Lower leg skin (tissue), 4 donors: ENCODE data around the gene CALCR. TPM values are rescaled to one million over a fixed set of nuclear protein-coding genes. Genes with fewer than 3 reads are reported as not detected.

Source experiments
- DNase-seq, 2 donors: peaks; one replicate each; pipeline ENCODE4 v3.0.0-alpha.2; 2019; ENCODE audit warnings: low spot score in 2 of 2
- H3K4me3 ChIP-seq: fragments of 200-600 bp; sonication (generic); 2 replicates; pipeline ENCODE4 v1.5.1; 2017; ENCODE audit warnings: mild to moderate bottlenecking, low read depth; ENCODE audit not compliant: poor library complexity, severe bottlenecking
- POLR2A ChIP-seq, 2 donors: fragments of 450-650 bp; IDR thresholded peaks; one replicate each; pipeline ENCODE4 v1.6.1; 2016 to 2017; ENCODE audit warnings: antibody characterized with exemption in 2 of 2, mild to moderate bottlenecking in 1 of 2, moderate library complexity in 1 of 2
- WGBS, 2 donors: methylation state at CpG; one replicate each; pipeline ENCODE4 v1.1.5; 2018; 5-methylcytosine and 5-hydroxymethylcytosine counted together
- intact Hi-C: fragments of 100-400 bp; cut with DNase I; formaldehyde crosslinking; loops from one replicate; pipeline ENCODE4 v1.15.0; 2023; ENCODE audit warnings: low total_unique reads
- total RNA-seq, 4 donors: library from RNA; depleted of rRNA; stranded (reverse); fragments of >200 nt; gene quantifications; one replicate each; pipeline ENCODE4 v1.1.0, GENCODE V29; 2016
- TF ChIP-seq, protein P1 (sequence below), 3 donors: fragments of 450-650 bp; IDR thresholded peaks; one replicate each; pipeline ENCODE4 v1.5.1; 2016; ENCODE audit warnings: antibody characterized with exemption in 3 of 3, mild to moderate bottlenecking in 3 of 3, moderate library complexity in 2 of 3

CALCR gene
- total RNA-seq, 4 donors from 2014 or later = 0.10 TPM; not detected in 3

GRCh38 chr7:93562936-93563335 is 11.6 kb downstream of the CALCR start:
- H3K4me3 ChIP-seq = no peak overlapping the region
- WGBS, 2 donors = 58 to 62% methylated on average over 2 of the region's 2 CpGs
- no peak for DNase-seq
- TF ChIP-seq POLR2A (IDR thresholded peaks at IDR 0.05) = no peak
- TF ChIP-seq, protein P1, sequence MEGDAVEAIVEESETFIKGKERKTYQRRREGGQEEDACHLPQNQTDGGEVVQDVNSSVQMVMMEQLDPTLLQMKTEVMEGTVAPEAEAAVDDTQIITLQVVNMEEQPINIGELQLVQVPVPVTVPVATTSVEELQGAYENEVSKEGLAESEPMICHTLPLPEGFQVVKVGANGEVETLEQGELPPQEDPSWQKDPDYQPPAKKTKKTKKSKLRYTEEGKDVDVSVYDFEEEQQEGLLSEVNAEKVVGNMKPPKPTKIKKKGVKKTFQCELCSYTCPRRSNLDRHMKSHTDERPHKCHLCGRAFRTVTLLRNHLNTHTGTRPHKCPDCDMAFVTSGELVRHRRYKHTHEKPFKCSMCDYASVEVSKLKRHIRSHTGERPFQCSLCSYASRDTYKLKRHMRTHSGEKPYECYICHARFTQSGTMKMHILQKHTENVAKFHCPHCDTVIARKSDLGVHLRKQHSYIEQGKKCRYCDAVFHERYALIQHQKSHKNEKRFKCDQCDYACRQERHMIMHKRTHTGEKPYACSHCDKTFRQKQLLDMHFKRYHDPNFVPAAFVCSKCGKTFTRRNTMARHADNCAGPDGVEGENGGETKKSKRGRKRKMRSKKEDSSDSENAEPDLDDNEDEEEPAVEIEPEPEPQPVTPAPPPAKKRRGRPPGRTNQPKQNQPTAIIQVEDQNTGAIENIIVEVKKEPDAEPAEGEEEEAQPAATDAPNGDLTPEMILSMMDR (IDR thresholded peaks at IDR 0.05) = no peak
- intact Hi-C loops = no loop called here

GRCh38 chr7:93562106-93562505 is 12.4 kb downstream of the CALCR start:
- no peak overlapping the region for H3K4me3 ChIP-seq
- no peak for DNase-seq
- no peak for TF ChIP-seq POLR2A (IDR thresholded peaks at IDR 0.05)
- TF ChIP-seq, protein P1 (IDR thresholded peaks at IDR 0.05) = no peak
- intact Hi-C loops = no loop called here
- 44 to 56% methylated on average over 2 of the region's 2 CpGs for WGBS, 2 donors

DNA sequence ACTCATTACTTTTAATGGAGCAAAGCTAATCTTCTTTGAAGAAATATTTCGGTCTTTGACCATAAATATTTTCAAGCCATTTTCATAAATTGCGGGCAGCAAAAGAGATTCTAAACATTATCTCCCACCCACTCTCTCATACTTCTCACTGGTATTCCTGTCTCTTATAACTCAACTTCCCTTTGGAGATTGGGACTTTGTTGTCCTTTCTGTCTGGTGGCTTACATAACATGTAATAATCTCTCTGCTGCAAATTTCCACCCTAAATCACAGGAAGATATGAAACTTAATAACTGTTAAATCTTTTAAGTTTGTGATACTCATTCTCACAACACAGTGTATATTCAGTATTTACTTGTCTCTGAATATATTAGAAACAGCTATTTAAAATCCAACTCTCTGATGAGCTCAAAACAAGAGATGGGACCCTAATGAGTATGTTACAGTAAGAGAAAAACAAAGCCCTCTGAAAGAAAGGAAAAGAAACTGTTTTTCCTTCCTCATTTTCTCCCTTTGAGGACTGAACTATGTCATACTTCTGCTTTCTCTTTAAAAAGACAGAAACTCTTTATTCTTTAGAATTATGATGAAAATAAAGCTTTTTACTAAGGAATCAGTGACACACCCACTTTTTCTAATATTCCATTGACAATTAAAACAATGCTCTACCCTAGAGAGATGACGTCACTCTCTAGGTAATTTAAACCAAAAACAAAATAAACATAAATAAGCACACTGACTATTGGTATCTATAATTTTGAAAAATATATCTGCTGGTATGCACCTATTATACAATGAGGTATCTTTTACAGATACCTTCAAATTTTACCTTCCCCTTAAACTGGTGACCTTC is 14.7 kb downstream of the CALCR start:
- WGBS, 2 donors = 81 to 84% methylated on average over 3 of the region's 3 CpGs
- no peak overlapping the region for H3K4me3 ChIP-seq
- no peak for DNase-seq
- intact Hi-C loops = no loop called here
- no peak for TF ChIP-seq POLR2A (IDR thresholded peaks at IDR 0.05)
- TF ChIP-seq, protein P1 (IDR thresholded peaks at IDR 0.05) = no peak

DNA sequence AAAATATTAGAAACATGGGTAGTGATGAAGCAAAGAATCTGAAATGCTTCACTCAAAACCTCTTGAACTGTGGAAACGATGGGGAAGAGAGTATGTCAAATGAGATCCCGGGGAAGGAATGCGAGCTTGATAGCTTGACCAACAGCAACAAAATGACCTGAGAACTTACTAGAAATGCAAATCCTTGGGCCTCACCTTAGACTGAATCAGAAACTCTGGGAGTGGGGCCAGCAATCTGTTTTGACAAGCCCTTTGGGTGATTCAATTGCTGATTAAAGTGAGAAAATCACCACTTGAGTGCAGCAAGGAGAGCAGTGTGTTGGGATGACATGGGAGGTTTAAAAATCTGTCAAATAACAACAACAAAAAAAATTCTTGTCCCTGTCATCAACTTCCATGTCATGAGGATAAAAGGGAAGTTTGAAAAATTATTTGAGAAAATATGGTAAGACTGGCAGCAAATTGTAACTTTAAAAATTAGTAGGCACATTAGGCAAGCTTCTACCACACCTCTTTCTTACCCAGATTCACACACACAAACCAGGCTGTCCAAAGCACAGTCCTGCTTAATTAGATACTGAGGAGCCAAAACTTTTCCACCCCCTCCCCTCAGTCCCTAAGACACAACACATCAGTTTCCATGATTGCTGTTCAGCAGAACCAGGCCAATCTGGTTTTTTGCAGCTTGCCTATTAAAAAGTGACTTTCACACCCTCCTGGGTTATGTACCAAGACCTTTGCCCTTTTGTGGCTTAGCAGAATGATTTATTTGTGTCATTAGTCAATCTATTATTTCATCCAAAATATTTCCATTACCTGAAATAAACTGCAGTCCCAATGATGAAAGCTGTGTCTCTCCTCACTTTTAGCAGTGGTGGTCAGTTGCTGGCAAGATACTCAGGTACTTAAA is 15.6 kb downstream of the CALCR start:
- intact Hi-C loops = no loop called here
- H3K4me3 ChIP-seq = no peak overlapping the region
- TF ChIP-seq POLR2A (IDR thresholded peaks at IDR 0.05) = no peak
- TF ChIP-seq, protein P1 (IDR thresholded peaks at IDR 0.05) = no peak
- WGBS, 2 donors = 36 to 43% methylated on average over 3 of the region's 3 CpGs
- DNase-seq = no peak

DNA sequence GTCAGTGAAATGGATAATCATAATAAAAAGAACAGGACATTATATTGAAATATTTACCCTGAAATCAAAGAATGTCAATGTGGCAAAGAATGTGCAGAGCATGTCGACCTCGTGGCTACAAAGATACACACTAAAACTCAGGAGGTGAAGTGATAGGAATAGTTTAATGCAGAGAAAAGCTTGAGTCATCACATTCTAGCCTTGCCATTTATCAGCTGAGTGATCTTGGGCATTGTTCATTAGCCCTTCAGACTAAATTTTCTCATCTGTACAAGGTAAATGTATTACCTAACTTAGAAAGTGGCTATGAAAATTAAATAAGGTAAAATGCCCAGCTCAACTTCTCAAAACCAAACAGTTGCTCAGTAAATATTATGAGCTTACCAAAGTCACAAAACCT is 22.6 kb downstream of the CALCR start:
- intact Hi-C loops = no loop called here
- no peak for DNase-seq
- TF ChIP-seq, protein P1 (IDR thresholded peaks at IDR 0.05) = no peak
- no peak overlapping the region for H3K4me3 ChIP-seq
- 87 to 92% methylated on average over 2 of the region's 2 CpGs for WGBS, 2 donors
